GM12878 (cell line): ENCODE measurements around the gene SCRN3.

Experiments used
- BHLHE40 ChIP-seq, 2 experiments: fragments of 450-650 bp in 1 of 2; IDR thresholded peaks; 2 replicates each; pipeline ENCODE4 v1.6.1; 2011 to 2017; ENCODE audit warnings: low read depth in 2 of 2, borderline replicate concordance in 1 of 2, improper control_type of control experiment in 1 of 2, low read length in 1 of 2, mild to moderate bottlenecking in 1 of 2
- CBX3 ChIP-seq: fragments of 200-600 bp; sonication (generic); IDR thresholded peaks from 2 replicates; pipeline ENCODE4 v1.6.1; 2016; ENCODE audit warnings: low read depth, borderline replicate concordance
- EGR1 ChIP-seq, 2 experiments: IDR thresholded peaks; 1 replicate in 1 of 2; 2 replicates in 1 of 2; pipeline ENCODE4 v1.6.1; 2011 to 2012; ENCODE audit warnings: low read depth in 2 of 2, low read length in 2 of 2, borderline replicate concordance in 1 of 2, mild to moderate bottlenecking in 1 of 2, moderate library complexity in 1 of 2
- FOS ChIP-seq: IDR thresholded peaks from 3 replicates; pipeline ENCODE4 v1.6.1; 2011; ENCODE audit warnings: borderline replicate concordance; ENCODE audit not compliant: insufficient read length; ENCODE audit errors: extremely low read depth
- JUND ChIP-seq: IDR thresholded peaks from 2 replicates; pipeline ENCODE4 v1.6.1; 2012; ENCODE audit warnings: low read depth, mild to moderate bottlenecking, low read length, improper control_type of control experiment, moderate library complexity
- MEF2A ChIP-seq: IDR thresholded peaks from 2 replicates; pipeline ENCODE4 v1.6.1; 2011; ENCODE audit warnings: low read depth, mild to moderate bottlenecking, low read length, moderate library complexity; ENCODE audit not compliant: insufficient read depth
- MXI1 ChIP-seq: fragments of 150-350 bp; IDR thresholded peaks from 2 replicates; pipeline ENCODE4 v1.6.1; 2011; ENCODE audit warnings: low read depth, mild to moderate bottlenecking, inconsistent platforms, low read length, improper control_type of control experiment
- MYC ChIP-seq: IDR thresholded peaks from 2 replicates; pipeline ENCODE4 v1.6.1; 2011; ENCODE audit warnings: mild to moderate bottlenecking, low read length, moderate library complexity, inconsistent platforms; ENCODE audit not compliant: insufficient read depth, insufficient replicate concordance, insufficient read length, severe bottlenecking
- POLR2A ChIP-seq: IDR thresholded peaks from 2 replicates; pipeline ENCODE4 v1.6.1; 2011; ENCODE audit warnings: low read depth, mild to moderate bottlenecking, low read length
- ZBTB11 ChIP-seq: fragments of 450-650 bp; formaldehyde crosslinking; IDR thresholded peaks from 2 replicates; pipeline ENCODE4 v1.5.0; 2022; ENCODE audit warnings: mild to moderate bottlenecking, missing genetic modification characterization

- no peak for TF ChIP-seq MYC
- TF ChIP-seq BHLHE40 (IDR thresholded peaks at IDR 0.05; ENCODE audit: borderline replicate concordance in 1 of 2, low read depth in 2 of 2, low read length in 1 of 2): no peak
- no peak for TF ChIP-seq EGR1 (IDR thresholded peaks at IDR 0.05; ENCODE audit: borderline replicate concordance in 1 of 2, low read depth in 2 of 2, low read length in 2 of 2)
- no peak for TF ChIP-seq JUND
- TF ChIP-seq ZBTB11 (CRISPR knock-in tag): no peak
- TF ChIP-seq MXI1: no peak
- TF ChIP-seq FOS: no peak
- no peak for TF ChIP-seq CBX3
- TF ChIP-seq POLR2A: no peak
- no peak for TF ChIP-seq MEF2A
Observed at GRCh38 chr2:174445248-174445647, 49.7 kb downstream of the SCRN3 start.
